Measurements from ENCODE around the gene SORCS2.

- no peak for TF ChIP-seq CTCF (tag by site-specific recombination; IDR thresholded peaks at IDR 0.05)
- TF ChIP-seq ZNF433 (tag by site-specific recombination; IDR thresholded peaks at IDR 0.05; ENCODE audit: low read depth) = no peak
These were observed 322.5 kb downstream of the SORCS2 start for GRCh38 chr4:7514789-7515188.

All from HEK293 (cell line).